Adipocyte (in vitro differentiated cells): ENCODE data around the gene CHRNA9.
"Not testable (repeated sequence)": the region's sequence is repeated elsewhere in the genome, so short reads cannot be mapped to it uniquely, and the experiment has no call there.

Source experiments
- DNase-seq: peaks from one replicate; pipeline ENCODE4 v3.0.0-alpha.2; 2015; ENCODE audit warnings: low read depth
- H3K27me3 ChIP-seq: replicated peaks from 2 replicates; pipeline ENCODE4 v1.7.0; 2013; ENCODE audit warnings: mild to moderate bottlenecking, low read length, moderate library complexity; ENCODE audit not compliant: control insufficient read depth, insufficient read depth
- H3K36me3 ChIP-seq: 2 replicates; pipeline ENCODE4 v1.7.0; 2013; ENCODE audit warnings: low read length, mild to moderate bottlenecking, moderate library complexity; ENCODE audit not compliant: control insufficient read depth, insufficient read depth, severe bottlenecking
- H3K4me1 ChIP-seq: 2 replicates; pipeline ENCODE4 v1.7.0; 2013; ENCODE audit warnings: mild to moderate bottlenecking, low read length, moderate library complexity; ENCODE audit not compliant: control insufficient read depth, insufficient read depth
- H3K4me3 ChIP-seq: 2 replicates; pipeline ENCODE4 v1.7.0; 2013; ENCODE audit warnings: mild to moderate bottlenecking, low read length, moderate library complexity
- H3K9ac ChIP-seq: 2 replicates; pipeline ENCODE4 v1.7.0; 2013; ENCODE audit warnings: mild to moderate bottlenecking, low read length, moderate library complexity
- H3K9me3 ChIP-seq: 2 replicates; pipeline ENCODE4 v1.7.0; 2013; ENCODE audit warnings: mild to moderate bottlenecking, low read length, moderate library complexity; ENCODE audit not compliant: control insufficient read depth

Gene CHRNA9, protein sequence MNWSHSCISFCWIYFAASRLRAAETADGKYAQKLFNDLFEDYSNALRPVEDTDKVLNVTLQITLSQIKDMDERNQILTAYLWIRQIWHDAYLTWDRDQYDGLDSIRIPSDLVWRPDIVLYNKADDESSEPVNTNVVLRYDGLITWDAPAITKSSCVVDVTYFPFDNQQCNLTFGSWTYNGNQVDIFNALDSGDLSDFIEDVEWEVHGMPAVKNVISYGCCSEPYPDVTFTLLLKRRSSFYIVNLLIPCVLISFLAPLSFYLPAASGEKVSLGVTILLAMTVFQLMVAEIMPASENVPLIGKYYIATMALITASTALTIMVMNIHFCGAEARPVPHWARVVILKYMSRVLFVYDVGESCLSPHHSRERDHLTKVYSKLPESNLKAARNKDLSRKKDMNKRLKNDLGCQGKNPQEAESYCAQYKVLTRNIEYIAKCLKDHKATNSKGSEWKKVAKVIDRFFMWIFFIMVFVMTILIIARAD

DNA sequence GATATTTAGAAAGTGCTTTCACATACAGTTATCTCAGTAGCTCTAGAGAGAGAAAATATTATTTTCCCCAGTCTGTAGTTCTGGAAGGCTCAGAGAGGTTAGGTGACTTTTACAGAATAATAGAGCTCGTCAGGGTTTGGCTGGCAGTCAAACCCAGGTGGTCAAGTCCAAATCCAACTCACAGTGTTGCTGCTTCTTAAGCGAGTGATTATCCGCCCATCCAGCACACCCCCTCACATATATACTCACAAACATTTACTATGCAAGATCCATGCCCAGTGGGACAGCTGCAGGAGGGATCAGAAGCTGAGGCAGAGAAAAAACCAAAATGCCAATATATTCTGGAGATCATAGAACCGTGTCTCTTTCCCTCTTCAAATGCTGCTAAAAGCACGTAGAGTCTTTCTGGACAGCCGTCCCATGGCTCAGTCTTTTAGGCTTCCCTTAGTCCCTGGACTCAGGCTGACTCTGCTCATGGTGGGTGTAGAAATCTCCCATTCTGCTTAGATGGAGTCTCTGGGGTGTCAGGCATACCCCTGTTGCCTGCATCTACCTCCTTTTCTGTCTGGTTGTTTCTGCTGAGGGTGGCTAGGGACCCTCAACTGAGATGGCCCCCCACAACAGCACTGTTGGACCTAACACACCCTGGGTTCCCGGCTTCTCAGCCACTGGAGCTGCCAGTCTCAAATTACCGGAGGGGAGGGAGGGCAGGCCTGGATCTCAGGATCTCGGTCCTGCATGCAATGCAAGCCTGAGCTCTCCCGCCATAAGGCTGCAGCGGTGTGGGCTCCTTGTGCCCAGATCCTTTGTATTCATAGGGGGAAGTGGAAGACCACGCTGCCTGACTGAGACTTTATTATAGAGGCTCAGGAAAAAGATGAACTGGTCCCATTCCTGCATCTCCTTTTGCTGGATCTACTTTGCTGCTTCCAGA is at the start of gene CHRNA9:
TSS of gene CHRNA9 (plus strand) at position 743 of the 934 bp plus-strand sequence. CDS start at position 878, 135 bp downstream.
- H3K9me3 ChIP-seq = no peaks in the 10 kb centered on the region
- H3K9ac ChIP-seq = no peak within 1 kb of the TSS
- peaks cover 24% of the 10 kb centered on the region for H3K4me1 ChIP-seq
- H3K27me3 ChIP-seq = no peaks in the 10 kb centered on the region
- no peaks in the 10 kb centered on the region for H3K36me3 ChIP-seq
- no peak within 1 kb of the TSS for H3K4me3 ChIP-seq
- no peak for DNase-seq

DNA sequence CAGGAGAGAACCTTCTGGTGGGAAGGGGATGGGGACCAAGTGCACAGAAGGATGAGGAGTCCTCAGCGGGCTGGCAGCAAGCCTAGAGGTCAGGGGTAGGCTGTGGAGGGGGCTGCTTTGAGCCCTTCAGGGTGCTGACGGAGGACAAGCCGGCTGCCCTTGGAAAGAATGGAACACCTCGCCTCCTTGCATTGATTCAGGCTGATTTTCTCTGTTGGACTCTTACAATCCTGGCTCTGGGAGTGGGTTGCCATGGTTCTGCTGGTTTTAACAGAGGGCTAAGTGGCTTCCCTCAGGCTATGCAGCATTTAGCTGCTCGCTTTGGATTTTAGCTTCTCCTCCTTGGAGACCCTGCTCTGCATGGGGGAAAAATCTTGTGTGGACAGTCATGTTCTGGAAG is 49.4 kb upstream of the CHRNA9 start:
- Histone ChIP-seq H3K36me3 (no peaks in the 10 kb centered on the region), H3K9ac (no peak overlapping the region), H3K4me1 (no peaks in the 10 kb centered on the region), H3K27me3 (no peaks in the 10 kb centered on the region), H3K4me3 (no peak overlapping the region), H3K9me3 (no peaks in the 10 kb centered on the region)
- DNase-seq = no peak

DNA sequence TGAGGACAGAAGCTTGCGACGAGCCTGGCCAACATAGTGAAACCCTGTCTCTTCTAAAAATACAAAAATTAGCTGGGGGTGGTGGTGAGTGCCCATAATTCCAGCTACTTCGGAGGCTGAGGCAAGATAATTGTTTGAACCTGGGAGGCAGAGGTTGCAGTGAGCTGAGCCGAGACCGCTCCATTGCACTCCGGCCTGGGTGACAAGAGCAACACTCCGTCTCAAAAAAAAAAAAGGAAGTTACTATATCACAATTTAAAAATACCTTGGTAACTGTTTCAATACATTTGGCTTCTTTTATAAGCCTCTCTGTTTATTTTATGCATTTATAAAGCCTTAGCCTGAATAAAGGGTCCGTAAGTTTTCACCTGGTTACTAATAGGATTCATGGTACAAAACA is 46.6 kb upstream of the CHRNA9 start:
- peaks cover 4% of the 10 kb centered on the region for H3K4me1 ChIP-seq
- no peaks in the 10 kb centered on the region for H3K36me3 ChIP-seq
- no peaks in the 10 kb centered on the region for H3K27me3 ChIP-seq
- no peak overlapping the region for H3K9ac ChIP-seq
- DNase-seq = no peak
- no peak overlapping the region for H3K4me3 ChIP-seq
- no peaks in the 10 kb centered on the region for H3K9me3 ChIP-seq

DNA sequence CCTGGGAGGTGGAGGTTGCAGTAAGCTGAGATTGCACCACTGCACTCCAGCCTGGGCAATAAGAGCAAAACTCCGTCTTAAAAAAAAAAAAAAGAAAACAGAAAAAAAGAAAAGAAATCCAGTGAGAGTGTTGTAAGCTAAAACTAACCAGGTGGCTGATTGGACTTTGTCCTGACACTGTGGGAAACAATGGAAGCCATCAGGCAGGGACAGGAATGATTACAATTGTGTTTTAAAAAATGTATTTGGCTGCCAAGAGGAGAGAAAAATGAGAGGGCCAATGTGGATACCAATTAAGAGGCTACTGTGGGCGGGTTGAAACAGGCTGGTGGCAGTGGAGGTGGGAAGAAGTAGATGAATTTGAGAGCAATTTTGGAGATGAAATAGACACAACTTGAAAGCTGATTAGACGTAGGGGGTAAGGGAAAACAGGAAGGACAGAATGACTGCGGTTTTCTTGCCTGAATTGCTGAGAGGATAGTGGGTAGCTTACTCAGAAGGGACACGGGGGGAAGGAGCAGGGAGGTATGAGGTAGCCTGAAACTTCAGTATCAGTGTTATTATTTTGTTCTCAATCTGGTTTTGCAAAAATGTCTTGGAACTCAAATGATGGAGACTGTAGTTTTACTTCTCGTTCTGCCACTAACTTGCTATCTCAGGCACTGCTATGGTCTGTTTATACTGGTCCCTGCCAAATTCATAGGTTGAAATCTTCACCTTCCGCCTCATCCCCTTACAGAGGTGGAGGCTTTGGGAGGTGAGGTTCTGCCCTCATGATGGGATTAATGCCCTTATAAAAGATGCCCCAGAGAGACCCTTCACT is 45.6 kb upstream of the CHRNA9 start:
- Histone ChIP-seq H3K36me3 (no peaks in the 10 kb centered on the region), H3K9me3 (no peaks in the 10 kb centered on the region), H3K4me3 (no peak overlapping the region), H3K9ac (no peak overlapping the region), H3K27me3 (no peaks in the 10 kb centered on the region), H3K4me1 (peaks cover 4% of the 10 kb centered on the region)
- DNase-seq = peak; percentile 13

DNA sequence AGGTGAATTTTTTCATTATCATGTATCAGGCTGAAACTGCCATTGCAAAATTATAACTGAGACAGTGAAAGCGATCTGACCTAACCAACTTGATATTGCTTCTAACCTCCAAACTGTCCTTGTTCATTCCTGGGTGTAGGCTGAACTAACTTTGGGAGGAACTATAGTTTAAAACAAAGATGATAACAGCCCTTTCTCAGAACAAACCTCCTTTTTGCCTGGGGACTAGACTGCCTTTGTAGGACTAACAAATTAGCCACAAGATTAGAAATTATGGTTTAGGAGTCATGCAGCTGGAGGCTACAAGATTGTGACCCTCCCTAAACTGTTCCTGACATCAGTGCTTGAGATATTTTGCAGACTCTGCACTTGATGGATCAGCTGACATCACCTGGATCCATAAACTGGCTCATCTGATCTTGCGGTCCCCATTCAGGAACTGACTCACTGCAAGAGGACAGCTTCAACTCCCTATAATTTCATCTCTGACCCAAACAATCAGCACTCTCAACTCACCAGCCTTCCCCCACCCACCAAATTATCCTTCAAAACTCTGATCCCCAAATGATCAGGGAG is 44.4 kb upstream of the CHRNA9 start:
- not testable (repeated sequence) for DNase-seq, H3K36me3 ChIP-seq, H3K9me3 ChIP-seq, H3K9ac ChIP-seq, H3K27me3 ChIP-seq, H3K4me1 ChIP-seq, H3K4me3 ChIP-seq

DNA sequence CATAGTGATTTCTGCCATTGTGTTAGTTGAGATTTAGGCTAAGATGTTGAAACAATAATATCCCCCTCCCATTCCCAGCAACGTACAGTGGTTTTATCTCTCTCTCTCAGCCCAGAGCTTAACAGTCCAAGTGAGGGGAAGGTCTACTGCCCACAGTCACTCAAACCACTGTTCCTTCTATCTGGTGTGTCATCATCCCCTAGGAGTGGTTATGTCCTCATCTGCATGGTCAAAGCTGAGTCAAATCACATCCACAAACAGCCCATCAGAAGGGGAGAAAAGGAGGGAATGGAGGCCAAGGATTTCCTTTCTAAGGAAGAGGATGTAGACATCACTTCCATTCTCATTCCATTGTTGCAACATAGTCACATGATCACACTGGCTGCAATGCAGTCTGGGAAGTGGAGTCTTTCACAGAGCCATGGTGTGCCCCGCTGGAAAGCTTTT is 42.8 kb upstream of the CHRNA9 start:
- H3K4me3 ChIP-seq = no peak overlapping the region
- H3K27me3 ChIP-seq = no peaks in the 10 kb centered on the region
- H3K4me1 ChIP-seq = peaks cover 9% of the 10 kb centered on the region
- H3K36me3 ChIP-seq = no peaks in the 10 kb centered on the region
- no peak overlapping the region for H3K9ac ChIP-seq
- no peak for DNase-seq
- H3K9me3 ChIP-seq = no peaks in the 10 kb centered on the region

DNA sequence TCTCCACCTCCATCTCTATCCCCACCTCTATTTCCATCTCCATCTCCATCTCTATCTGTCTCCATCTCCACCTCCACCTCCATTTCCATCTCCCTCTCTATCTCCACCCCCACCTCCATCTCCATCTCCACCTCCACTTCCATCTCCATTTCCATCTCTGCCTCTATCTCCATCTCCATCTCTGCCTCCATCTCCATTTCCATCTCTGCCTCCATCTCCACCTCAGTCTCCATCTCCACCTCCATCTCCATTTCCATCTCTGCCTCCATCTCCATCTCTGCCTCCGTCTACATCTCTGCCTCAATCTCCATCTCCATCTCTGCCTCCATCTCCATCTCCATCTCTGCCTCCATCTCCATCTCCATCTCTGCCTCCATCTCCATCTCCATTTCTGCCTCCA is 40.8 kb upstream of the CHRNA9 start:
- no peaks in the 10 kb centered on the region for H3K9me3 ChIP-seq
- H3K4me3 ChIP-seq = no peak overlapping the region
- no peaks in the 10 kb centered on the region for H3K27me3 ChIP-seq
- DNase-seq = no peak
- no peak overlapping the region for H3K9ac ChIP-seq
- H3K4me1 ChIP-seq = peaks cover 14% of the 10 kb centered on the region
- no peaks in the 10 kb centered on the region for H3K36me3 ChIP-seq

DNA sequence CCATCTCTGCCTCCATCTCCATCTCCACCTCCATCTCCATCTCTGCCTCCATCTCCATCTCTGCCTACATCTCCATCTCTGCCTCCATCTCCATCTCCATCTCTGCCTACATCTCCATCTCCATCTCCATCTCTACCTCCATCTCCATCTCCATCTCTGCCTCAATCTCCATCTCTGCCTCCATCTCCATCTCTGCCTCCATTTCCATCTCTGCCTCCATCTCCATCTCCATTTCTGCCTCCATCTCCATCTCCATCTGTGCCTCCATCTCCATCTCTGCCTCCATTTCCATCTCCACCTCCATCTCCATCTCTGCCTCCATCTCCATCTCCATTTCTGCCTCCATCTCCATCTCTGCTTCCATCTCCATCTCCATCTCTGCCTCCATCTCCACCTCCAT is 40.1 kb upstream of the CHRNA9 start:
- H3K4me3 ChIP-seq, DNase-seq, H3K9me3 ChIP-seq, H3K27me3 ChIP-seq, H3K9ac ChIP-seq, H3K36me3 ChIP-seq: not testable (repeated sequence)
- peaks cover 14% of the 10 kb centered on the region for H3K4me1 ChIP-seq

DNA sequence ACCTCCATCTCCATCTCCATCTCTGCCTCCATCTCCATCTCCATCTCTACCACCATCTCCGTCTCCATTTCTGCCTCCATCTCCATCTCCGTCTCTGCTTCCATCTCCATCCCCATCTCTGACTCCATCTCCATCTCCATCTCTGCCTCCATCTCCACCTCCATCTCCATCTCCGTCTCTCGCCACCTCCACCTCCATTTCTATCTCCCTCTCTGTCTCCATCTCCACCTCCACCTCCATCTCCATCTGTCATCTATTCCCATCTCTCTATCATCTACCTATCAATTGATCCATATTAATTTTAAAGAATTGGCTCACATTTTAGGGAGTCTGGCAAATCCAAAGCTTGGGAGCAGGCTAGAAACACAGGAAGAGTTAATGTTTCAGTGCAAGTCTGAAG is 39.6 kb upstream of the CHRNA9 start:
- DNase-seq = no peak
- Histone ChIP-seq H3K27me3 (no peaks in the 10 kb centered on the region), H3K4me1 (peaks cover 14% of the 10 kb centered on the region), H3K9ac (no peak overlapping the region), H3K9me3 (no peaks in the 10 kb centered on the region), H3K36me3 (no peaks in the 10 kb centered on the region), H3K4me3 (no peak overlapping the region)

DNA sequence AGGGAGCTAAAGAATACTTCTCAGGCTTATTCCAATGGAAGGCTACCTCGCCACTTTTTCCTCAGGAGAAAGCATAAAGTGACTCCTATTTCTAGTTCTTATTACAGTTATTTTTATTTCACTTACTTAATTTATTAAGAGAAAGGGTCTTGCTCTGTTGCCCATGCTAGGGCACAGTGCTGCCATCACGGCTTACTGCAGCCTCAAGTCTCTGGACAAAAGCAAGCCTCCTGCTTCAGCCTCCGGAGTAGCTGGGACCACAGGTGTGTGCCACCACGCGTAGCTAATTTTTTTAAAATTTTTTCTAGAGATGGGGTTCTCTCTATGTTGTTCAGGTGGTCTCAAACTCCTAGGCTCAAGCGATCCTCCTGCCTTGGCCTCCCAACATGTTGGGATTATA is 36.0 kb upstream of the CHRNA9 start:
- no peaks in the 10 kb centered on the region for H3K27me3 ChIP-seq
- no peaks in the 10 kb centered on the region for H3K36me3 ChIP-seq
- H3K9me3 ChIP-seq = no peaks in the 10 kb centered on the region
- no peak overlapping the region for H3K9ac ChIP-seq
- H3K4me1 ChIP-seq = peaks cover 10% of the 10 kb centered on the region
- no peak overlapping the region for H3K4me3 ChIP-seq
- DNase-seq = no peak
